GM21381 (cell line): ENCODE data around the gene MBOAT2.

Source experiments
- ATAC-seq: cut with Tn5 transposase; IDR thresholded peaks from one replicate; pipeline ENCODE4 v1.9.1; 2021; ENCODE audit warnings: mild to moderate bottlenecking, moderate library complexity; ENCODE audit not compliant: unreplicated experiment

Gene MBOAT2

GRCh38 chr2:9018109-9018508 is 14.6 kb upstream of the MBOAT2 start:
- ATAC-seq: no peak

- no peak for ATAC-seq
Measured at GRCh38 chr2:9017411-9017810, 13.9 kb upstream of the MBOAT2 start.

GRCh38 chr2:9015998-9016397 is 12.5 kb upstream of the MBOAT2 start:
- ATAC-seq: no peak

- ATAC-seq: no peak
Measured at GRCh38 chr2:9013403-9013802, 9.9 kb upstream of the MBOAT2 start.

- ATAC-seq: no peak
Measured at GRCh38 chr2:9010866-9011265, 7.4 kb upstream of the MBOAT2 start.

GRCh38 chr2:9008951-9009664 is 5.6 kb upstream of the MBOAT2 start:
- ATAC-seq: no peak

GRCh38 chr2:9006368-9006767 is 2.9 kb upstream of the MBOAT2 start:
- no peak for ATAC-seq

- no peak for ATAC-seq
Measured at GRCh38 chr2:9004338-9005204, 1.1 kb upstream of the MBOAT2 start.

GRCh38 chr2:9003366-9003615 is 193 bp downstream of the MBOAT2 start:
- no peak for ATAC-seq

- ATAC-seq: no peak
Measured at GRCh38 chr2:9002637-9003365, 683 bp downstream of the MBOAT2 start.

- ATAC-seq: no peak
Measured at GRCh38 chr2:9002313-9002636, 1.2 kb downstream of the MBOAT2 start.

- ATAC-seq: no peak
Measured at GRCh38 chr2:9001778-9002177, 1.7 kb downstream of the MBOAT2 start.

- no peak for ATAC-seq
Measured at GRCh38 chr2:9001229-9001628, 2.3 kb downstream of the MBOAT2 start.

- no peak for ATAC-seq
Measured at GRCh38 chr2:9000442-9000841, 3.0 kb downstream of the MBOAT2 start.

GRCh38 chr2:8999797-9000196 is 3.7 kb downstream of the MBOAT2 start:
- no peak for ATAC-seq

GRCh38 chr2:8999102-8999446 is 4.4 kb downstream of the MBOAT2 start:
- no peak for ATAC-seq

- ATAC-seq: no peak
Measured at GRCh38 chr2:8998418-8999101, 4.9 kb downstream of the MBOAT2 start.

- ATAC-seq: no peak
Measured at GRCh38 chr2:8997631-8998030, 5.9 kb downstream of the MBOAT2 start.

GRCh38 chr2:8997108-8997507 is 6.4 kb downstream of the MBOAT2 start:
- ATAC-seq: no peak

GRCh38 chr2:8996006-8996405 is 7.5 kb downstream of the MBOAT2 start:
- ATAC-seq: no peak

GRCh38 chr2:8994386-8994785 is 9.1 kb downstream of the MBOAT2 start:
- ATAC-seq: no peak

- ATAC-seq: no peak
Measured at GRCh38 chr2:8993902-8994278, 9.6 kb downstream of the MBOAT2 start.
